Urinary bladder (tissue), 4 donors: ENCODE results near the gene PHF13. TPM values are rescaled to one million over a fixed set of nuclear protein-coding genes. Genes with fewer than 3 reads are reported as not detected.
"Not testable (repeated sequence)": the region's sequence is repeated elsewhere in the genome, so short reads cannot be mapped to it uniquely, and the experiment has no call there.

Experiments used
- DNase-seq: peaks from one replicate; pipeline ENCODE4 v3.0.0-alpha.2; 2015; ENCODE audit errors: extremely low spot score
- H3K27ac ChIP-seq: one replicate; pipeline ENCODE4 v1.5.1; 2013; ENCODE audit warnings: low read depth, mild to moderate bottlenecking, moderate library complexity
- H3K36me3 ChIP-seq: one replicate; pipeline ENCODE4 v1.6.1; 2013; ENCODE audit warnings: mild to moderate bottlenecking, moderate library complexity; ENCODE audit not compliant: insufficient read depth
- H3K4me1 ChIP-seq: one replicate; pipeline ENCODE4 v1.6.1; 2013; ENCODE audit warnings: mild to moderate bottlenecking, moderate library complexity; ENCODE audit not compliant: insufficient read depth
- H3K4me3 ChIP-seq: one replicate; pipeline ENCODE4 v1.5.1; 2013; ENCODE audit warnings: low read depth, low read length
- WGBS: extraction: QIAGEN DNeasy Blood & Tissue Kit; methylation state at CpG from one replicate; pipeline ENCODE4 v1.1.7; 2013; 5-methylcytosine and 5-hydroxymethylcytosine counted together
- polyA plus RNA-seq: library from polyadenylated mRNA; stranded (reverse); fragments of 200-250 nt; gene quantifications from one replicate; pipeline ENCODE4 v1.2.3, GENCODE V29; 2013
- total RNA-seq: library from RNA; depleted of rRNA; stranded (reverse); fragments of >200 nt; gene quantifications from one replicate; pipeline ENCODE4 v1.2.3, GENCODE V29; 2014
- donor health status: healthy with polysubstance abuse.
- donor health status: healthy.

Gene PHF13
- total and polyA plus RNA-seq, 2 donors = 16.3 to 19.0 TPM

GRCh38 chr1:6660415-6661049, 47.0 kb downstream of the PHF13 start:
- Histone ChIP-seq H3K4me1 (no peaks in the 10 kb centered on the region), H3K27ac (no peak overlapping the region), H3K4me3 (no peak overlapping the region), H3K36me3 (no peaks in the 10 kb centered on the region)
- no peak for DNase-seq
- WGBS = 74% methylated on average over 7 of the region's 7 CpGs

- WGBS = 97% methylated on average over 7 of the region's 7 CpGs
- H3K27ac ChIP-seq, H3K4me3 ChIP-seq, H3K36me3 ChIP-seq, H3K4me1 ChIP-seq, DNase-seq: not testable (repeated sequence)
Measured at GRCh38 chr1:6662468-6662867, 48.9 kb downstream of the PHF13 start.

GRCh38 chr1:6666696-6667095, 53.2 kb downstream of the PHF13 start:
- Histone ChIP-seq H3K36me3 (no peaks in the 10 kb centered on the region), H3K4me1 (no peaks in the 10 kb centered on the region), H3K27ac (no peak overlapping the region), H3K4me3 (no peak overlapping the region)
- 74% methylated on average over 5 of the region's 5 CpGs for WGBS
- DNase-seq = no peak

GRCh38 chr1:6667139-6667538, 53.6 kb downstream of the PHF13 start:
- H3K4me1 ChIP-seq = no peaks in the 10 kb centered on the region
- no peak overlapping the region for H3K27ac ChIP-seq
- H3K4me3 ChIP-seq = no peak overlapping the region
- no peak for DNase-seq
- no peaks in the 10 kb centered on the region for H3K36me3 ChIP-seq
- 92% methylated on average over 6 of the region's 6 CpGs for WGBS

GRCh38 chr1:6668503-6668902, 55.0 kb downstream of the PHF13 start:
- Histone ChIP-seq H3K4me3 (no peak overlapping the region), H3K4me1 (no peaks in the 10 kb centered on the region), H3K36me3 (no peaks in the 10 kb centered on the region), H3K27ac (no peak overlapping the region)
- DNase-seq = no peak
- WGBS = 98% methylated on average over 9 of the region's 9 CpGs

GRCh38 chr1:6672558-6672957, 59.0 kb downstream of the PHF13 start:
- H3K4me1 ChIP-seq = no peaks in the 10 kb centered on the region
- peak; percentile 15 for DNase-seq
- no peak overlapping the region for H3K4me3 ChIP-seq
- H3K27ac ChIP-seq = no peak overlapping the region
- no peaks in the 10 kb centered on the region for H3K36me3 ChIP-seq
- WGBS = 52% methylated on average over 2 of the region's 2 CpGs

Other genes with a start within 250 kb of the PHF13 start
- 6.9 TPM for gene ACOT7, start 220.0 kb upstream of the PHF13 start, total RNA-seq
- gene ACOT7, start 220.0 kb upstream of the PHF13 start, polyA plus RNA-seq = 36.8 TPM
- 0.53 TPM for gene HES2, start 193.8 kb upstream of the PHF13 start, total RNA-seq
- gene HES2, start 193.8 kb upstream of the PHF13 start, polyA plus RNA-seq = 0.03 TPM
- 0.58 TPM for gene ESPN, start 189.0 kb upstream of the PHF13 start, total RNA-seq
- gene ESPN, start 189.0 kb upstream of the PHF13 start, polyA plus RNA-seq = 0.53 TPM
- gene TNFRSF25, start 147.6 kb upstream of the PHF13 start, total RNA-seq = 7.1 TPM
- 4.3 TPM for gene TNFRSF25, start 147.6 kb upstream of the PHF13 start, polyA plus RNA-seq
- 9.9 TPM for gene PLEKHG5, start 122.1 kb upstream of the PHF13 start, total RNA-seq
- gene PLEKHG5, start 122.1 kb upstream of the PHF13 start, polyA plus RNA-seq = 5.8 TPM
- 28.6 TPM for gene NOL9, start 59.2 kb upstream of the PHF13 start, total RNA-seq
- 4.0 TPM for gene NOL9, start 59.2 kb upstream of the PHF13 start, polyA plus RNA-seq
- gene TAS1R1, start 58.4 kb upstream of the PHF13 start, total RNA-seq = not detected
- 0.06 TPM for gene TAS1R1, start 58.4 kb upstream of the PHF13 start, polyA plus RNA-seq
- 19.6 TPM for gene ZBTB48, start 33.7 kb upstream of the PHF13 start, total RNA-seq
- gene ZBTB48, start 33.7 kb upstream of the PHF13 start, polyA plus RNA-seq = 32.2 TPM
- 17.0 TPM for gene KLHL21, start 10.9 kb upstream of the PHF13 start, total RNA-seq
- gene KLHL21, start 10.9 kb upstream of the PHF13 start, polyA plus RNA-seq = 72.4 TPM
- gene THAP3, start 11.1 kb downstream of the PHF13 start, total RNA-seq = 20.3 TPM
- gene THAP3, start 11.1 kb downstream of the PHF13 start, polyA plus RNA-seq = 29.6 TPM
- gene DNAJC11, start 88.1 kb downstream of the PHF13 start, total RNA-seq = 28.3 TPM
- 29.0 TPM for gene DNAJC11, start 88.1 kb downstream of the PHF13 start, polyA plus RNA-seq
- 53.3 TPM for gene CAMTA1, start 171.7 kb downstream of the PHF13 start, total RNA-seq
- gene CAMTA1, start 171.7 kb downstream of the PHF13 start, polyA plus RNA-seq = 115 TPM